ENCODE data around the gene MGAT1. TPM values are rescaled to one million over a fixed set of nuclear protein-coding genes. Genes with fewer than 3 reads are reported as not detected.

MGAT1 gene
- total and polyA plus RNA-seq, 2 of the 8 experiments (the other 6 are each of a cell fraction or from before 2014, with no cell fraction given): 66.8 to 77.0 TPM

DNA sequence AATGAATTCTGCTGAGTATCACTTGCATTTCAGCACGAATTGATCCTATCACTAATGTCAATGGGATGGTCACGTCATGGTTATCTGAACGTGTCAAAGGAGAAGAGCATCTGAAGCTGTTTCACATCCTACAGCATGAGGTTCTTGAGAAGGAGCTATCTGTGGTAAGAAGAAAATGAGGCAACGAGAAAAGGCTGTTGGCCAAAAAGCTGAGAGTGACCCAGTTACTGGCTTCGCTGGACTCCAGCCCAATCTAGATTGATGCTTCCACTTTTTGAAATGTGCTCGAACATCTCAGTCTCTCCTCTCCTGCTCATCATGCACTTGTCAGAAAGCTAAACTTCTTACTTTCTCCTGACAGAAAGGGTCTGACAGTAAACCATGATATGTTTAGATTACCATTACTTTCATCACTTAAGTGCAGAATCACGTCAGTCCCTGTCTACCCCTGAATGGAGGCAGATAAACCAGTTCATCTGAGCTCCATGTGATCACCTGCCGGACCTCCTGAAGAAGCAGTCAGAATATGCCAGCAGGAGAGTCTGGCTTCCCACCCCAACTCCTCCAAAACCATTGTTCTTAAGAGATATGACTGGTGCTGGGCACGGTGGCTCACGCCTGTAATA lies 22.5 kb downstream of the MGAT1 start (continued):
- TF ChIP-seq SIRT6 (IDR thresholded peaks at IDR 0.05; ENCODE audit: low read length) (no peak), FOSL1 (IDR thresholded peaks at IDR 0.05; ENCODE audit: insufficient read depth, low read depth, low read length) (no peak), TBP (IDR thresholded peaks at IDR 0.05; ENCODE audit: low read depth, low read length) (no peak), CHD1 (IDR thresholded peaks at IDR 0.05; ENCODE audit: low read depth, low read length) (no peak)
